GM19240 (cell line): Measurements from ENCODE around the gene EEF1AKMT3.

Source experiments
- DNase-seq: peaks from one replicate; pipeline ENCODE4 v3.0.0; 2011; ENCODE audit warnings: low spot score; ENCODE audit not compliant: insufficient read length

The EEF1AKMT3 gene

GRCh38 chr12:57735198-57735855 lies 37.1 kb upstream of the EEF1AKMT3 start:
- no peak for DNase-seq

DNA sequence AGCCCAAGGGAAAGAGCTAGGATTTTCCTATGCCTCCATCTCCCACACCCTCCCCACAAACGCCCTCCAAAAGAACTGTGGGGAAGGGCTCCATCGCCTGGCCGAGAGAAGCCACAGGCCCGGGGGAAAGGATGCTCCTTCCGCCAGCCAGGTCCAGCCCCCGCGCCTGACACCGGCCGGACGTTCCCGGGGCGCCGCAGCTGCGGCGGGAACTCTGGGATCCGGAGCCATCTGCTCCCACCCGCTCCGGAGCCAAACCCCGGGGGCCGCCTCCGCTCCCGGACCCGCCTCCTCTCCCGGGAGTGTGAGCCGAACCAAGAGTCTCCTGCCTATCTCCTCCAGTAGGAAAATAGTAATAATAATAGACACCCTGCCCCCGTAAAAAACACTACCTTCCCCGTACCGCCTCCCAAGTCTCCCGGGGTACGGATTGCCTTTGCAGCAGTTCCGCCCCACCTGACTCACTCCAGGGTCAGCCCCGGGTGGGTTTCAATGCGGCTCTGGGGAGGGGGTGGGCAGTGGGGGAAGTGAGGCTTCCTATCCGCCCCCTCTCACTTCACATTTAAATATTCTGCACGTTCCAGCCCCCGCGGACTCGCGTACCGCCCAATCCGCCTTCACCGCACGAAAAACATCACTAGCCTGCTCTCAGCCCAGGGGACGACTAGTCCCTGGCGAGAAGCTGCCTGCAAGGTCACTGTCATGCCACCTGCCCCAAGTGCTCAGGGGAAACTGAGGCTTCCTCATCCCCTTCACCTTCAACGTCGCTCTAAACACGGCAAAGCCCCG lies 36.3 kb upstream of the EEF1AKMT3 start:
- no peak for DNase-seq

DNA sequence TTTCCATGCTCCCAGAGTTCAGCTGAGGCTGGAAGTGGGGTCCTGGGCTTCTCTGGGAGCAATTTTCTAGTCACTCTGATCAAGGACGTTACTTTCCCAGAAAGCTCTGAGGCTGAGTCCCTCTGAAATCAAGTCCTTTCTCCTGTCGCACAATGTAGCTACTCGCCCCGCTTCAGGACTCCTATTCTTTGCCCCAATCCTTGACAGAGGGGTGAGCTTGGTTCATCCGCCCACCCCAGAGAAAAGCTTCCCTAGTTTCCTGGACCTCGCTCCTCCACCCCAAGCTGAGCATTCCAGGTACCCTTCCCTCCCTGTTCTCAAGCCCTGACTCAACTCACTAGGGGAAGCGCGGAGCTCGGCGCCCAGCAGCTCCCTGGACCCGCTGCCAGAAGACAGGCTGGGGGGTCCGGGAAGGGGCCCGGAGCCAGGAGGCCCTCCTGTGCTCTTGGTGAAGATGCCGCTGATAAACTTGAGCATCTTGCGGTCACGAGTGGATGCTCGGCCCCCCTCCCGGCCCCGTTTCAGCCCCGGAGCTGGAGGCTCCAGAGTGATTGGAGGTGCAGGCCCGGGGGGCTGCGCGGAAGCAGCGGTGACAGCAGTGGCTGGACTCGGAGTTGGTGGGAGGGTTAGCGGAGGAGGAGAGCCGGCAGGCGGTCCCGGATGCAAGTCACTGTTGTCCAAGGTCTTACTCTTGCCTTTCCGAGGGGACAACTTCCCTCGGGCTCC lies 35.5 kb upstream of the EEF1AKMT3 start:
- no peak for DNase-seq

GRCh38 chr12:57737467-57738460 lies 34.6 kb upstream of the EEF1AKMT3 start:
- no peak for DNase-seq

DNA sequence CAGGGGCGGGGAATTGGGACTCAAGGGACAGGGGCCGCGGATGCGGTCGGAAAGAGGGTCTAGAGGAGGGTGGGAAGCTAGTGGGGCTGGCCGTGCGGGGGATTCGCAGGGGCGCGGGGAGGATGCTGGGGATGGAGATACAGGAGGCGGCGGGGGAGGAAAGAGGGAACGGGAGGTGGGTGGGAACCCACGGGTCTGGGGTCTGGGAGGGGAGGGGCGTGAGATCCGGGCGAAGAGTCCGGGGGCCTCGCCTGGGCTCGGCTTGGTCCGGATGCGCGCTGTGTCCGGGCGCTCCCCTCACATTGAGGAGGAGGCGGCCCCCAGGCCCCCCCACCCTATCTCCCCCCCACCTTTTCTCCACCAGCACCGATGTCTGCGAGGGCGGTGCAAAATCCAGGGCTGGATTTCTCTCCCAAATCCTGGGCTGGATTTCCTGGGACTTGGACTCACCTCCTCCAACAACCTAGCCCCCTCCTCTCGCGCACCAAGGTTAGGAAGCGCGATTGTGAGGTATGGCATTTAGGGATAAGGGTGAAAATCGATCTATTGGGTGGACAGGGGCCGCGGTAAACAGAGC lies 33.7 kb upstream of the EEF1AKMT3 start, which contains the start of gene AGAP2:
TSS of gene AGAP2 (minus strand) at position 82 of the 577 bp plus-strand sequence. CDS start 496 bp downstream, outside the sequence.
- DNase-seq = no peak

GRCh38 chr12:57739387-57739786 lies 33.0 kb upstream of the EEF1AKMT3 start:
- no peak for DNase-seq

GRCh38 chr12:57739914-57740538 lies 32.4 kb upstream of the EEF1AKMT3 start:
- no peak for DNase-seq

DNA sequence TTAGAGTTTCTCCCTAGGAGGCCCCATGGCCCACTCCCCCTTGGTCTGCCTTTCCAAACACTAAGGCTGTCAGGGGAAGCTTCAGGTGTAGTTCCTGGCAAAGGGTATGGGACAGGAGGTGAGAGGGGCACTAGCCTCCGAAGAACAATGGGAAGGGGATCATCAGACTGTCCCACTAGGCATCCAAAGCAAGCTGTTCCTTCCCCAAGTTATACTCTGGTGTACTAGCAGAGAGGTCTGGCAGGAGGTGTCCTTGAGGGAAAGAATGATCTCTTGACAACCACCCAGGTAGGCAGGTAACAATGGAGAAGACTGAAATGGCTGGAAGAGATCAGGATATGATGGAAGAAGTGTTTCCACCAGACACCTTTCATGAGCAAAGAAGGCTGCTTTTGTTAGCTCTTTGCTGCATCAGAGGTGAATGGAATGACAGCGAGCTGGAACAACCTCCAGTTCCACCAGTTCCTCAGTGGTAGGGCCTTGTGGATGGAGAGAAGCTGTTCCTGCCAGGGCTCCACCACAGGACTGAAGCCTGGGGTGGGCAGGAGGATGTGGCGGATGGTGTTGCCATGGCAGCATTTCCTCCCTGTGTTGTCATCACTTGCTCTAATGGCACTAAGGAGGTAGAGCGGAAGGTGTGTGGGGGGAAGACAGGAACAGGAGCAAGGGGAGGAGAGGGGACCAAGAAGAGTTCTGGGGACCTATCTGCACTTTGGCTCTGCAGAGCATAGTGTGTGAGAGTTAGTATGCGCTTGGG lies 31.6 kb upstream of the EEF1AKMT3 start:
- peak; percentile 88 for DNase-seq

DNA sequence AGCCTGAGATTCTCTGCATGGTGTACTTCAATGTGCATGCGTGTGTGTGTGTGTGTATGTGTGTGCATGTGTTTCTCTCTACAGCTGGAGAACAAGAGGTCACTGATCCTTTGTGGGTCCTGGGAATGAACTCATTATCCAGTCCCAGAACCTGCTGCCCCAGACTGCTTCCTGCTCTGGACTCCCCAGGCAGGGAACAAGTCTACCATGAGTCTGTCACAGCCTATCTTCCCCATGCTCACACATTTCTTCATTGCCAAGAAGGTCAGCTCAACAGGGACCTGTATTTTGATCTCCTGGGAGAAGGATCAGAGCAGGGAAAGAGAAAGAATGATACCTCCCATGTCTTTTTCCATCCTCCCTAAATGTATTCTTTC lies 31.0 kb upstream of the EEF1AKMT3 start:
- DNase-seq = no peak

- peak; percentile 89 for DNase-seq
Observed at GRCh38 chr12:57741844-57742738, 30.3 kb upstream of the EEF1AKMT3 start.

GRCh38 chr12:57743769-57744168 lies 28.6 kb upstream of the EEF1AKMT3 start:
- no peak for DNase-seq

DNA sequence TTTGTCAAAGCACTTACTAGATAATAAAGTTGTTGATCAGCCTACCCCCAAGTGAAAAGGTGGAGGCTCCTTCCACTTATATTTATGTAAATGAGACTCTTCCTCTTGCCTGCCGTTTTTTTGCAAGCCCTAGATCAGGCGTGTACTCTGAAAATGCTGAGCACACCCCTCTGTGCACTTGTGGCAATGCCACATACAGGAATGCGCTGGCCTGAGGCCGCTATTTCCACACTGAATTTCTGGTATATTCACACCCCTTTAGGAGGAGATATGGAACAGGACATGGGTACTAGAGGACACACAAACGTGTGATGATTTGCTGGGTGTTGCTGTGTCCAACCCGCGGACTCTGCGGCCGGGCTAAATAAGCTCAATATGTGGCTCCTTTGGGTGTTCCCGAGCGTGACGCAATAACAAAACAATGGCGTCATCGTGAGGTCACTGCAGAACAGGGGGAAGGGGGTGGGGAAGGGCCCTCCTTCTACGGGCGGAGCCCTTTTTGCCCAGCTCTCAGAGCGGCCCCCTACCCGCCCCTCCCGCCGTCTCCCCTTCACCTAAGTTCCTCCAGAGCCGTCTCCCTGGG lies 28.1 kb upstream of the EEF1AKMT3 start:
- DNase-seq = no peak

DNA sequence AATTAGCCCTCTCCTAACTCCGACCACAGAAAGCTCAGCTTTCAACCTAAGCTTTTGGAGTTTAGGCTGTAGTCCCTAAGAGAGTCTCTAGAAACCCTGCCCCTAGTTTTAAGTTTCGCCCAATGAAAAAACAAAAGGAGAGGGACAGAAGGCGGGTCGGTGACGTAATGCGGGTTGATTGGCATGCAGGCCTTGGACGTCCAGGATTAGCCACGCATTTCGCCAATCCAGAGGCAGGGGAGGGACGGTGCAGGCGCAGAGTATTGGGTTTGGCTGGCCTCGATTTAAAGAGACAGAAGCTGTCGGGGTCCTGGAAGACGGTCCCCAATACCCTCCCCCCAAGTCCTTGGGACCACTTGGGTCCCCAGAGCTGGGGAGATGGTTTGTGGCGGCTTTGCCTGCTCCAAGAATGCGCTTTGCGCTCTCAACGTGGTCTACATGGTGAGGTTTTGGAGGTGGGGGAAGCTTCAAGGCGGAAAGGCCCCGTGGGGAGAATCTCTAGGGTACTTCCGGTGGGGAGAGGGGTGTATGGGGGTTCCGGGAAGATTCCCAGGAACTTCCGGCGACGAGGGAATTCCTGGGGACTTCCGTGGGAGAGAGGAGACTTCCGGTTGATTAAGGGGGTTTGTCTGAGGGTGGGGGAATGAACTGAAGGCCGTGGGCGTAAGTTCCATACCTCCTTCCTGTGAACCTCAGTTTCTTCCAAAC lies 27.5 kb upstream of the EEF1AKMT3 start, which contains the start of gene TSPAN31:
TSS of gene TSPAN31 (plus strand) at position 263 of the 708 bp plus-strand sequence. CDS start at position 379, 116 bp downstream.
- peak; percentile 88 for DNase-seq

DNA sequence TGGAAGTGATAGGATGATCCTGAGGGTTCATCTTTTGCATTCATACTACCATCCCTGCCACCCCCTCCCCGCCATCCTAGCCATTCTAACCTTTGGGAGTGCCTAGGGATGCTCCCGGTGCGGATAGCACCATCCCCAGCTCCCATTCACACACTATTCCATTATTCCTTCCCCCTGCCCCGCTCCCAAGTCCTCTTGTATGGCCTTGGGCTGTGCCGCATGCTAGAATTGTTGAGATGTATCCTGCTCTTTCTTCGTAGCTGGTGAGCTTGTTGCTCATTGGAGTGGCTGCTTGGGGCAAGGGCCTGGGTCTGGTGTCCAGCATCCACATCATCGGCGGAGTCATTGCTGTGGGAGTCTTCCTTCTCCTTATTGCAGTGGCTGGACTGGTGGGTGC lies 26.9 kb upstream of the EEF1AKMT3 start:
- DNase-seq = no peak

DNA sequence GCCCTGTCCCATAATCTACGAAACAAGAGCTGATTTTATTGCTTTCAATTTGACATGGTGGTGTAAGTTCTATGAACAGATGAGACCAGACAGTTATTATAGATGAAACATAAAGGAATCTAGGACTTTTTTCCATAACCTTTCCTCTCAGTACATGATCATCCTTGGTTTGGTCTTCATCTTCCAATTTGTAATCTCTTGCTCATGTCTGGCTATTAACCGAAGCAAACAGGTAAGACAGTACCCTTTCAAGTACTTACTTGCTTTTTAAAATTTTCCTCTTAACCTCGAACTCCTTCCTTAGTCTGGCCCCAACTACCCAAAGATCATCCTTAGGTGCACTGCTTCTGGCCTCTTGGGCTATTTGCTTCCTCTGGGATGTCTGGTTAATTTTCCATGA lies 26.4 kb upstream of the EEF1AKMT3 start:
- no peak for DNase-seq

- no peak for DNase-seq
Observed at GRCh38 chr12:57749061-57749460, 23.4 kb upstream of the EEF1AKMT3 start.
